NCI-H69 (cell line): ENCODE results near the gene ARAP1.
"Not testable (repeated sequence)": the region's sequence is repeated elsewhere in the genome, so short reads cannot be mapped to it uniquely, and the experiment has no call there.

Experiments
- DNase-seq: peaks from one replicate; lab custom pipeline; 2025; lab: John Stamatoyannopoulos, UW

The ARAP1 gene

GRCh38 chr11:72752088-72752914 is at the start of gene ARAP1:
TSS of gene ARAP1 (minus strand) at chr11:72752408. CDS start at chr11:72727128, 25,280 bp downstream.
- peak; percentile 92 for DNase-seq

GRCh38 chr11:72799441-72799840 is 47.2 kb upstream of the ARAP1 start:
- no peak for DNase-seq

GRCh38 chr11:72798361-72798760 is 46.2 kb upstream of the ARAP1 start:
- DNase-seq: no peak

- peak; percentile 98 for DNase-seq
Observed at GRCh38 chr11:72793425-72794367, 41.5 kb upstream of the ARAP1 start, which contains the start of gene STARD10. TSS of gene STARD10 (minus strand) at chr11:72794047. CDS start at chr11:72781181, 12,866 bp downstream.

GRCh38 chr11:72793076-72793424 is 40.8 kb upstream of the ARAP1 start:
- DNase-seq: no peak

- DNase-seq: no peak
Observed at GRCh38 chr11:72792437-72793021, 40.3 kb upstream of the ARAP1 start.

- DNase-seq: not testable (repeated sequence)
Observed at GRCh38 chr11:72791228-72791627, 39.0 kb upstream of the ARAP1 start.

- peak; percentile 52 for DNase-seq
Observed at GRCh38 chr11:72789493-72790131, 37.4 kb upstream of the ARAP1 start.

GRCh38 chr11:72788241-72788640 is 36.0 kb upstream of the ARAP1 start:
- no peak for DNase-seq

GRCh38 chr11:72787216-72788104 is 35.3 kb upstream of the ARAP1 start:
- DNase-seq: peak; percentile 61

GRCh38 chr11:72786305-72787215 is 34.4 kb upstream of the ARAP1 start:
- peak; percentile 97 for DNase-seq

- no peak for DNase-seq
Observed at GRCh38 chr11:72784662-72785061, 32.5 kb upstream of the ARAP1 start.

- DNase-seq: no peak
Observed at GRCh38 chr11:72783144-72783905, 31.1 kb upstream of the ARAP1 start.

GRCh38 chr11:72782081-72782920 is 30.1 kb upstream of the ARAP1 start:
- DNase-seq: peak; percentile 91

- peak; percentile 80 for DNase-seq
Observed at GRCh38 chr11:72781313-72782080, 29.3 kb upstream of the ARAP1 start.

GRCh38 chr11:72781063-72781312 is 28.8 kb upstream of the ARAP1 start:
- peak; percentile 60 for DNase-seq

GRCh38 chr11:72780296-72781062 is 28.3 kb upstream of the ARAP1 start:
- peak; percentile 79 for DNase-seq
